Neural cell (in vitro differentiated cells): Measurements from ENCODE around the gene SYMPK. TPM values are rescaled to one million over a fixed set of nuclear protein-coding genes. Genes with fewer than 3 reads are reported as not detected.

Experiments used
- H2AFZ ChIP-seq: fragments of 200-600, 300-800 bp; sonication (generic), shearing (Covaris generic); 2 replicates; pipeline ENCODE4 v1.6.0; 2014; ENCODE audit warnings: low read depth, mild to moderate bottlenecking, antibody characterized with exemption, low read length, moderate library complexity
- H3F3A ChIP-seq: fragments of 200-600 bp; shearing (Covaris generic); 2 replicates; pipeline ENCODE4 v1.6.1; 2016; ENCODE audit warnings: mild to moderate bottlenecking, moderate library complexity, mixed read lengths, antibody characterized with exemption, low read length; ENCODE audit not compliant: insufficient read depth, poor library complexity, severe bottlenecking
- H3K27ac ChIP-seq: fragments of 200-600, 300-800 bp; sonication (generic), shearing (Covaris generic); 2 replicates; pipeline ENCODE4 v1.5.1; 2014; ENCODE audit warnings: mild to moderate bottlenecking, low read length, moderate library complexity
- H3K27me3 ChIP-seq: fragments of 300-800, 200-600 bp; sonication (generic), shearing (Covaris generic); 2 replicates; pipeline ENCODE4 v1.6.0; 2014; ENCODE audit warnings: mild to moderate bottlenecking, low read depth, low read length, moderate library complexity; ENCODE audit not compliant: insufficient read depth
- H3K36me3 ChIP-seq: fragments of 300-800, 200-600 bp; sonication (generic), shearing (Covaris generic); 2 replicates; pipeline ENCODE4 v1.5.1; 2014; ENCODE audit warnings: mild to moderate bottlenecking, antibody characterized with exemption, low read length, moderate library complexity; ENCODE audit not compliant: insufficient read depth
- H3K4me2 ChIP-seq: fragments of 300-800, 200-600 bp; sonication (generic), shearing (Covaris generic); 2 replicates; pipeline ENCODE4 v1.6.0; 2014; ENCODE audit warnings: mild to moderate bottlenecking, low read length
- H3K4me3 ChIP-seq: fragments of 300-800, 200-600 bp; sonication (generic), shearing (Covaris generic); 2 replicates; pipeline ENCODE4 v1.5.1; 2014; ENCODE audit warnings: mild to moderate bottlenecking, low read length, moderate library complexity
- H3K79me2 ChIP-seq: fragments of 200-600 bp; shearing (Covaris generic); replicated peaks from 2 replicates; pipeline ENCODE4 v1.6.0; 2014; ENCODE audit warnings: mild to moderate bottlenecking, low read length, moderate library complexity; ENCODE audit not compliant: insufficient read depth
- H3K9ac ChIP-seq: fragments of 300-800, 200-600 bp; sonication (generic), shearing (Covaris generic); 2 replicates; pipeline ENCODE4 v1.6.1; 2016; ENCODE audit warnings: mild to moderate bottlenecking, low read length, mixed read lengths
- H3K9me2 ChIP-seq: fragments of 200-600 bp; shearing (Covaris generic); 2 replicates; pipeline ENCODE4 v1.6.1; 2016; ENCODE audit warnings: mild to moderate bottlenecking, low read length, mixed read lengths; ENCODE audit not compliant: insufficient read depth
- H3K9me3 ChIP-seq: fragments of 200-600, 300-800 bp; sonication (generic), shearing (Covaris generic); 2 replicates; pipeline ENCODE4 v1.6.1; 2016; ENCODE audit warnings: mild to moderate bottlenecking, mixed run types, low read length, moderate library complexity, mixed read lengths
- H4K20me1 ChIP-seq: fragments of 200-600 bp; shearing (Covaris generic); 2 replicates; pipeline ENCODE4 v1.6.1; 2016; ENCODE audit warnings: mild to moderate bottlenecking, mixed run types; ENCODE audit not compliant: insufficient read depth
- EP300 ChIP-seq: fragments of 450-650 bp; conservative IDR thresholded peaks from 2 replicates; pipeline ENCODE4 v1.6.1; 2014; ENCODE audit warnings: antibody characterized with exemption, mild to moderate bottlenecking, moderate library complexity; ENCODE audit not compliant: poor library complexity, severe bottlenecking
- EZH2 ChIP-seq: fragments of 200-600, 300-800 bp; shearing (Covaris generic), sonication (generic); IDR thresholded peaks from 2 replicates; pipeline ENCODE4 v1.6.1; 2014; ENCODE audit warnings: antibody characterized with exemption, low read length, borderline replicate concordance, mild to moderate bottlenecking; ENCODE audit not compliant: insufficient read depth, poor library complexity, severe bottlenecking
- MXI1 ChIP-seq: fragments of 450-650 bp; conservative IDR thresholded peaks from 2 replicates; pipeline ENCODE4 v1.6.1; 2014; ENCODE audit warnings: antibody characterized with exemption, mild to moderate bottlenecking; ENCODE audit not compliant: poor library complexity, severe bottlenecking
- POLR2AphosphoS5 ChIP-seq: IDR thresholded peaks from 2 replicates; pipeline ENCODE4 v1.6.1; 2012
- RAD21 ChIP-seq: fragments of 450-650 bp; conservative IDR thresholded peaks from 2 replicates; pipeline ENCODE4 v1.6.1; 2014; ENCODE audit warnings: antibody characterized with exemption, mild to moderate bottlenecking, moderate library complexity
- SMC3 ChIP-seq: fragments of 450-650 bp; conservative IDR thresholded peaks from 2 replicates; pipeline ENCODE4 v1.6.1; 2014; ENCODE audit warnings: antibody characterized with exemption, mild to moderate bottlenecking, moderate library complexity; ENCODE audit not compliant: poor library complexity
- TAF1 ChIP-seq: IDR thresholded peaks from 2 replicates; pipeline ENCODE4 v1.6.1; 2012; ENCODE audit warnings: low read depth
- polyA plus RNA-seq: library from polyadenylated mRNA; depleted of rRNA; stranded (reverse); fragments of >200 nt; gene quantifications from 2 replicates; pipeline ENCODE4 v1.2.3, GENCODE V29; 2014
- TF ChIP-seq, protein P1 (sequence below): IDR thresholded peaks from 2 replicates; pipeline ENCODE4 v1.6.1; 2012; ENCODE audit warnings: borderline replicate concordance
- TF ChIP-seq, protein P2 (sequence below): fragments of 450-650 bp; IDR thresholded peaks from 2 replicates; pipeline ENCODE4 v1.5.1; 2014; ENCODE audit warnings: antibody characterized with exemption, mild to moderate bottlenecking, moderate library complexity; ENCODE audit not compliant: poor library complexity, severe bottlenecking

Gene SYMPK
- polyA plus RNA-seq, 1 donor from 2014 or later = 22.2 TPM

DNA sequence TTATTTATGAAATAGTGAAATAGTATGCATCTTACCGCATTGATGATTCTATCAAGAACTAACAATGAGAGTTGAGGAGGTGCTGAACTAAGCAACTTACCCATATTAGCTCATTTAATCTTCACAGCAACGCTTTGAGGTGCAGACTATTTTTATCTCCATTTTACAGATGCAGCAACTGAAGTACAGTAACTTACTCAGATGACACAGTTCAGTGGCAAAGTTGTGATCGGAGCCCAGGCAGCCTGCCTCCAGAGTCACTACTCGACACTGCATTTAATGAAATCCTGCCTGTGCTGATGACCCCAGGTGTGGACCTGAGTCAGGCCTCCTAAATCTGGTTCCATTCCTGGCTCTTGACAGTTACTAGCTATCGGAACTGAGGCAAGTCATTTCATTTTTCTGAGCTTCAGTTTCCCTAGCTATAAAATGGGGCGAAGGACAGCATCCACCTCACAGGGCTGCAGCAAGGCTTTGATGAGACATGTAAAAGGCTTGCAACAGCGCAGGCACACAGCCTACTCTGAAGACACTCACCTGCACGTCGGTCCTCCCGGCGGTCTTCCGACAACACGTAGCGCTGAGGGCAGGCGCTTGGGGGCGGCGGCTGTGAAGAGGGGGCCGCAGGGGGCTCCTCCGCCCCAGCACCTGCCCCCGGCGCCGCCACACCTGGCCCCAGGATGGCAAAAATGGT is 37.9 kb upstream of the SYMPK start:
- H3K9ac ChIP-seq = peak overlapping the region; percentile 83
- no peak overlapping the region for H2AFZ ChIP-seq
- H3K27me3 ChIP-seq = no peaks in the 10 kb centered on the region
- H3K79me2 ChIP-seq = no peaks in the 10 kb centered on the region
- H3K4me2 ChIP-seq = peak overlapping the region; percentile 11
- no peaks in the 10 kb centered on the region for H3K9me2 ChIP-seq
- no peaks in the 10 kb centered on the region for H3K9me3 ChIP-seq
- TF ChIP-seq POLR2AphosphoS5 (no peak), EZH2 (no peak), RAD21 (no peak), TAF1 (no peak), MXI1 (no peak), EP300 (no peak), SMC3 (no peak)
- TF ChIP-seq, protein P1, sequence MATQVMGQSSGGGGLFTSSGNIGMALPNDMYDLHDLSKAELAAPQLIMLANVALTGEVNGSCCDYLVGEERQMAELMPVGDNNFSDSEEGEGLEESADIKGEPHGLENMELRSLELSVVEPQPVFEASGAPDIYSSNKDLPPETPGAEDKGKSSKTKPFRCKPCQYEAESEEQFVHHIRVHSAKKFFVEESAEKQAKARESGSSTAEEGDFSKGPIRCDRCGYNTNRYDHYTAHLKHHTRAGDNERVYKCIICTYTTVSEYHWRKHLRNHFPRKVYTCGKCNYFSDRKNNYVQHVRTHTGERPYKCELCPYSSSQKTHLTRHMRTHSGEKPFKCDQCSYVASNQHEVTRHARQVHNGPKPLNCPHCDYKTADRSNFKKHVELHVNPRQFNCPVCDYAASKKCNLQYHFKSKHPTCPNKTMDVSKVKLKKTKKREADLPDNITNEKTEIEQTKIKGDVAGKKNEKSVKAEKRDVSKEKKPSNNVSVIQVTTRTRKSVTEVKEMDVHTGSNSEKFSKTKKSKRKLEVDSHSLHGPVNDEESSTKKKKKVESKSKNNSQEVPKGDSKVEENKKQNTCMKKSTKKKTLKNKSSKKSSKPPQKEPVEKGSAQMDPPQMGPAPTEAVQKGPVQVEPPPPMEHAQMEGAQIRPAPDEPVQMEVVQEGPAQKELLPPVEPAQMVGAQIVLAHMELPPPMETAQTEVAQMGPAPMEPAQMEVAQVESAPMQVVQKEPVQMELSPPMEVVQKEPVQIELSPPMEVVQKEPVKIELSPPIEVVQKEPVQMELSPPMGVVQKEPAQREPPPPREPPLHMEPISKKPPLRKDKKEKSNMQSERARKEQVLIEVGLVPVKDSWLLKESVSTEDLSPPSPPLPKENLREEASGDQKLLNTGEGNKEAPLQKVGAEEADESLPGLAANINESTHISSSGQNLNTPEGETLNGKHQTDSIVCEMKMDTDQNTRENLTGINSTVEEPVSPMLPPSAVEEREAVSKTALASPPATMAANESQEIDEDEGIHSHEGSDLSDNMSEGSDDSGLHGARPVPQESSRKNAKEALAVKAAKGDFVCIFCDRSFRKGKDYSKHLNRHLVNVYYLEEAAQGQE = no peak
- TF ChIP-seq, protein P2, sequence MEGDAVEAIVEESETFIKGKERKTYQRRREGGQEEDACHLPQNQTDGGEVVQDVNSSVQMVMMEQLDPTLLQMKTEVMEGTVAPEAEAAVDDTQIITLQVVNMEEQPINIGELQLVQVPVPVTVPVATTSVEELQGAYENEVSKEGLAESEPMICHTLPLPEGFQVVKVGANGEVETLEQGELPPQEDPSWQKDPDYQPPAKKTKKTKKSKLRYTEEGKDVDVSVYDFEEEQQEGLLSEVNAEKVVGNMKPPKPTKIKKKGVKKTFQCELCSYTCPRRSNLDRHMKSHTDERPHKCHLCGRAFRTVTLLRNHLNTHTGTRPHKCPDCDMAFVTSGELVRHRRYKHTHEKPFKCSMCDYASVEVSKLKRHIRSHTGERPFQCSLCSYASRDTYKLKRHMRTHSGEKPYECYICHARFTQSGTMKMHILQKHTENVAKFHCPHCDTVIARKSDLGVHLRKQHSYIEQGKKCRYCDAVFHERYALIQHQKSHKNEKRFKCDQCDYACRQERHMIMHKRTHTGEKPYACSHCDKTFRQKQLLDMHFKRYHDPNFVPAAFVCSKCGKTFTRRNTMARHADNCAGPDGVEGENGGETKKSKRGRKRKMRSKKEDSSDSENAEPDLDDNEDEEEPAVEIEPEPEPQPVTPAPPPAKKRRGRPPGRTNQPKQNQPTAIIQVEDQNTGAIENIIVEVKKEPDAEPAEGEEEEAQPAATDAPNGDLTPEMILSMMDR = no peak
- H3K36me3 ChIP-seq = no peaks in the 10 kb centered on the region
- no peaks in the 10 kb centered on the region for H4K20me1 ChIP-seq
- no peak overlapping the region for H3K27ac ChIP-seq
- H3F3A ChIP-seq = no peaks in the 10 kb centered on the region
- peak overlapping the region; percentile 84 for H3K4me3 ChIP-seq

DNA sequence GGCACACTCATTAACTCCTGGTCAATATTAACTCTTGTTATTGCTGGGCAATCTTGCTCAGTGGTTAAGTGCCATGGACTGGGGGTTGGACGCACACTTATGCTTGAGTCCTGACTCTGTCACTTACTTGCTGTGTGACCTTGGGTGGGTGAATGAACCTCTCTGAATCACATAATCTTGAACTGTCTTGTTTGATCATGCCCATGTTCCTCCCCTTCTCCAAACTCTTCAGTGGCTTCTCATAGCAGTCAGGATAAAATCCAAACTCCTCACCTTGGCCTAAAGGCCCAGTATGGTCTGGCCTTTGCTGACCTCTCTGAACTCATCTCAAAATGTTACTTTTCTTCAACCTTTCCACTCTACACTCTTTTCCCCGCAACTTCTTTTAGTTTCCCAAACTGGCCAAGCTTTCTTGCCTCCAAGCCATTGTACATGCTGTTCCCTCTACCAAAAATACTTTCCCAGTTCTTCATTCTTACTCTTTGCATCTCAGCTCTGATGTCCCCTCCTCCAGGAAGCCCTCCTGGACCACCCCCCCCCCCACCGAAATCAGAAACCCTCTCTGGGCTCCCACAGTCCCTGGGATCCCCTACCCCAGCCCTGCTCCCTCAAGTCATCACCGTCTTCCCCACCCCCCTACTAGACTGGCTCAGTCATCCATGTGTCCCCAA is 37.1 kb upstream of the SYMPK start:
- no peaks in the 10 kb centered on the region for H3K27me3 ChIP-seq
- H3K9ac ChIP-seq = no peak overlapping the region
- H3K4me2 ChIP-seq = no peak overlapping the region
- H3K9me3 ChIP-seq = no peaks in the 10 kb centered on the region
- no peaks in the 10 kb centered on the region for H4K20me1 ChIP-seq
- TF ChIP-seq EZH2 = no peak
- no peak for TF ChIP-seq EP300
- no peak for TF ChIP-seq RAD21
- no peaks in the 10 kb centered on the region for H3F3A ChIP-seq
- H3K36me3 ChIP-seq = no peaks in the 10 kb centered on the region
- no peaks in the 10 kb centered on the region for H3K79me2 ChIP-seq
- H3K27ac ChIP-seq = no peak overlapping the region
- H2AFZ ChIP-seq = no peak overlapping the region
- peak overlapping the region; percentile 84 for H3K4me3 ChIP-seq
- H3K9me2 ChIP-seq = no peaks in the 10 kb centered on the region
